Psoas muscle (tissue), 8 donors: ENCODE data around the gene MXI1. TPM values are rescaled to one million over a fixed set of nuclear protein-coding genes. Genes with fewer than 3 reads are reported as not detected.
"Not testable (repeated sequence)": the region's sequence is repeated elsewhere in the genome, so short reads cannot be mapped to it uniquely, and the experiment has no call there.

Experiments
- ATAC-seq, 4 donors: fragments of 200-7000 bp; cut with Tn5 transposase; one replicate each; pipeline ENCODE4 v1.9.1; 2020; ENCODE audit warnings: moderate library complexity in 3 of 4, mild to moderate bottlenecking in 2 of 4
- DNase-seq, 2 donors: peaks; one replicate each; pipeline ENCODE4 v3.0.0-alpha.2; 2020
- H3K27ac ChIP-seq: fragments of 200-600 bp; one replicate; pipeline ENCODE4 v1.8.0; 2022
- H3K27me3 ChIP-seq, 3 donors: fragments of 200-600 bp in 1 of 3; one replicate each; pipeline versions ENCODE4 v1.6.1 to v1.8.0; 2013 to 2022; ENCODE audit warnings: low read length in 2 of 3, mild to moderate bottlenecking in 2 of 3, moderate library complexity in 1 of 3; ENCODE audit not compliant: insufficient read depth in 3 of 3
- H3K36me3 ChIP-seq, 2 donors: fragments of 200-600 bp in 1 of 2; one replicate each; pipeline versions ENCODE4 v1.6.1 to v1.8.0; 2013 to 2022; ENCODE audit warnings: low read depth in 1 of 2, mild to moderate bottlenecking in 1 of 2, moderate library complexity in 1 of 2; ENCODE audit not compliant: insufficient read depth in 1 of 2
- H3K4me1 ChIP-seq: fragments of 200-600 bp; one replicate; pipeline ENCODE4 v1.8.0; 2022
- H3K4me3 ChIP-seq: fragments of 200-600 bp; one replicate; pipeline ENCODE4 v1.8.0; 2022; ENCODE audit warnings: mild to moderate bottlenecking
- H3K9me3 ChIP-seq: fragments of 200-600 bp; one replicate; pipeline ENCODE4 v1.8.0; 2022
- WGBS, 3 donors: extraction: QIAGEN DNeasy Blood & Tissue Kit; methylation state at CpG; one replicate each; pipeline versions ENCODE4 v1.1.6 to v1.1.7; 2013; 5-methylcytosine and 5-hydroxymethylcytosine counted together
- intact Hi-C, 2 donors: fragments of 100-400 bp; cut with DNase I; formaldehyde crosslinking; loops; one replicate each; pipeline versions ENCODE4 v1.11.0 to v1.14.2; 2022
- polyA plus RNA-seq, 3 donors: library from polyadenylated mRNA; stranded (reverse); fragments of 200-250 nt; gene quantifications; one replicate each; pipeline ENCODE4 v1.2.3, GENCODE V29; 2013
- total RNA-seq, 4 donors: library from RNA; stranded (reverse); fragmentation: NEBNext Ultra II Directional in 2 of 4; extraction: Animal tissue kit (Norgen Biotek cat#: 25700) in 2 of 4; gene quantifications; one replicate each; pipeline versions ENCODE4 v1.2.1 to v1.2.4, GENCODE V29; 2021 to 2023
- TF ChIP-seq, protein P1 (sequence below): fragments of 200-600 bp; IDR thresholded peaks from one replicate; pipeline ENCODE4 v1.8.0; 2022; ENCODE audit warnings: antibody characterized with exemption
- donor health status: healthy with polysubstance abuse.
- donor health status: DM: no; HTN: no; CAD: no; lungs with moderate emphysema.
- donor health status: Bipolar disorder and iron deficiency.
- donor health status: healthy.
- donor health status: DM: yes; HTN: yes; CAD: no.
- donor health status: DM: no; HTN: no; CAD: no.
- donor health status: DM: no; HTN: no; CAD: no.
- donor health status: DM: yes; HTN: yes; CAD: no.

Gene MXI1
- total and polyA plus RNA-seq, 7 donors, result 5.5 to 50.3 (median 33.3) TPM

DNA sequence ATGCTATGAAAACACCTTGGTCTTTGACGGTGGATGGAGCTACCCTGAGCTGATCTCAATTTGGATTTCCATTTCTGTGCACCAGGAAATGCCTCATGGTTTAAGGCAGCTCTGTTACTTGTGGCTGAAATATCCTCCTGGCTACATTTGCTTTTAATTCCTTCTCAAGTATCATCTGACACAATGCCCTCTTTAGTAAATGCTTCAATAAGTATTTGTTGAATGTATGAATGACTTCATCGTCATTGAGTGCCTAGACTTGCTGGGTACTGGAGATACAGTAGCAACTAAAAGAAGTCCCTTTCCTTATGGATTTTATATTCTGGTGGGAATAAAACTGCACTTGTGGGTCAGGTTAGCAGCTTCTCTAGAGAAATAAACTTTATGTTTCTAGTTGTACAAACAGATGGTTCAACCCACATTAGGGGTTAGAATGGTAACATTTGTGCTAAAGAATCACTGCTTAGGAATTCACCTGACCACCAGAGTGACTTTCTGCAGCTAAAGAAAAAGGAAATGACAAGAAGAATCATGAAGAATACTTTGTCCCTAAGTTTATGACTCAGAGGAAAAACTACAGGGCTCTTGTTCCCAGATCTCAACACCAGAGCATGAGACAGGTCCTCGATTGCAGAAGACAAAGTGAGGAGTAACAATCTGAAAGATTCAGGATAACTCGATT is 119.1 kb downstream of the MXI1 start:
- no peaks in the 10 kb centered on the region for H3K4me1 ChIP-seq
- intact Hi-C loops, result no loop called here
- H3K27ac ChIP-seq, result no peak overlapping the region
- no peak for DNase-seq
- ATAC-seq, result no peak
- H3K4me3 ChIP-seq, result no peak overlapping the region
- no peaks in the 10 kb centered on the region for H3K36me3 ChIP-seq
- WGBS, 3 donors, result 71 to 78% (median 76%) methylated on average over 4 of the region's 4 CpGs
- H3K9me3 ChIP-seq, result peaks cover 3% of the 10 kb centered on the region
- H3K27me3 ChIP-seq, result peaks cover 0 to 3% (median 0%) of the 10 kb centered on the region in 3 donors
- TF ChIP-seq, protein P1, sequence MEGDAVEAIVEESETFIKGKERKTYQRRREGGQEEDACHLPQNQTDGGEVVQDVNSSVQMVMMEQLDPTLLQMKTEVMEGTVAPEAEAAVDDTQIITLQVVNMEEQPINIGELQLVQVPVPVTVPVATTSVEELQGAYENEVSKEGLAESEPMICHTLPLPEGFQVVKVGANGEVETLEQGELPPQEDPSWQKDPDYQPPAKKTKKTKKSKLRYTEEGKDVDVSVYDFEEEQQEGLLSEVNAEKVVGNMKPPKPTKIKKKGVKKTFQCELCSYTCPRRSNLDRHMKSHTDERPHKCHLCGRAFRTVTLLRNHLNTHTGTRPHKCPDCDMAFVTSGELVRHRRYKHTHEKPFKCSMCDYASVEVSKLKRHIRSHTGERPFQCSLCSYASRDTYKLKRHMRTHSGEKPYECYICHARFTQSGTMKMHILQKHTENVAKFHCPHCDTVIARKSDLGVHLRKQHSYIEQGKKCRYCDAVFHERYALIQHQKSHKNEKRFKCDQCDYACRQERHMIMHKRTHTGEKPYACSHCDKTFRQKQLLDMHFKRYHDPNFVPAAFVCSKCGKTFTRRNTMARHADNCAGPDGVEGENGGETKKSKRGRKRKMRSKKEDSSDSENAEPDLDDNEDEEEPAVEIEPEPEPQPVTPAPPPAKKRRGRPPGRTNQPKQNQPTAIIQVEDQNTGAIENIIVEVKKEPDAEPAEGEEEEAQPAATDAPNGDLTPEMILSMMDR, result no peak

DNA sequence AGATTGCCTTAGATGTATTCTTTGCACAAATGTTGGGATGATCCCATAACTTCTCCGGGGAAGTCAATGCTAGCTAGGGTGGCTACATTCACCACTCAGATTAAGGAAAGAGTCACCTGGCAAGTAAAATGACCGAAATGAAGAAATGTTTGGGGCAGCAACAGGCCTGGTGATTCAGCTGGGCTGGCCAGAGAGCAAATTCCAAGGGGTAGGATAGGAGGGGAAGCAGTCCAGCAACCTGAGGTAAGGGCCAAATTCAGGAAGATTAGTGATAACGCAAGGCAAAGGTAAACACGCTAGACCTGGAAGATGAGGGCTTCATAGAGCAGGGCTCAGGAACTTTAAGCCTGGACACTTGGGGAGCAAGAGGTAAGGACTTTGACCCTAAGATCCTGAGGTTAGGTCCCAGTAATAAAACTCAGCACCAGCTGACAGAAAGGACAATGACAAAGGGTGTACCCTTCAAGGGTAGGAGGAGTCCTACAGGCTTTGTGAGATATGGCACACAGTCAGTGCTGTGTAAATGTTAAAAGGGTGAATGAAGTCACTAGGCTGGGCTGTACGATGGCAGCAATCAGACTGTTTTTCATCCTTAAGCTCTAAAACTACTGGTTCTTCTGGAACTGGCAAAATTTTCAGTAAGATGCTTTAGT is 120.0 kb downstream of the MXI1 start:
- peaks cover 3% of the 10 kb centered on the region for H3K9me3 ChIP-seq
- DNase-seq (no peak), ATAC-seq (no peak)
- TF ChIP-seq, protein P1, result no peak
- peaks cover 0 to 3% (median 0%) of the 10 kb centered on the region in 3 donors for H3K27me3 ChIP-seq
- no peak overlapping the region for H3K27ac ChIP-seq
- H3K36me3 ChIP-seq, result no peaks in the 10 kb centered on the region
- H3K4me1 ChIP-seq, result no peaks in the 10 kb centered on the region
- no peak overlapping the region for H3K4me3 ChIP-seq
- 86 to 93% (median 91%) methylated on average over 5 of the region's 5 CpGs for WGBS, 3 donors
- intact Hi-C loops, result no loop called here

DNA sequence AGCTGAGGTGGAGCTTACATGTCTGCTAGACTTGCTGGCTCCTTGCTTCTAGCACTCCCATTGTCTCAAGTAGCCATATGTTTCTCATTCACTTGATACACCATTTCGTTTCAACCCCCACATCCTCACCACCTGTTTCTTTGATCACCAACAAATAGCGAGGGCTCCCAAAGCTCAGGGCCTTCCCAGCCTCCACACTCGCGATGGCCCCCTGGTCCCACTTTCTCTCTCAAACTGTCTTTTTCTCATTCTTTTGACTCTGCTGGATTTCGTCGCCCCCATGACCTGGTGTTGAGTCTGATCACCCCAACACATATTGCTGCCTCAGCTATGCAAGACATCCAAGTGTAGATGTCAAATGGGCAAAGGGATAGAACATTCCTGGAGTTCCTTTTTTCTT is 123.3 kb downstream of the MXI1 start:
- Histone ChIP-seq H3K9me3 (peaks cover 3% of the 10 kb centered on the region), H3K4me1 (peaks cover 2% of the 10 kb centered on the region), H3K27ac (no peak overlapping the region), H3K36me3 (no peaks in the 10 kb centered on the region), H3K4me3 (no peak overlapping the region), H3K27me3 (no peaks in the 10 kb centered on the region)
- intact Hi-C loops, result no loop called here
- ATAC-seq (no peak), DNase-seq (no peak)
- 87 to 90% (median 89%) methylated on average over 6 of the region's 6 CpGs for WGBS, 3 donors
- TF ChIP-seq, protein P1, result no peak

DNA sequence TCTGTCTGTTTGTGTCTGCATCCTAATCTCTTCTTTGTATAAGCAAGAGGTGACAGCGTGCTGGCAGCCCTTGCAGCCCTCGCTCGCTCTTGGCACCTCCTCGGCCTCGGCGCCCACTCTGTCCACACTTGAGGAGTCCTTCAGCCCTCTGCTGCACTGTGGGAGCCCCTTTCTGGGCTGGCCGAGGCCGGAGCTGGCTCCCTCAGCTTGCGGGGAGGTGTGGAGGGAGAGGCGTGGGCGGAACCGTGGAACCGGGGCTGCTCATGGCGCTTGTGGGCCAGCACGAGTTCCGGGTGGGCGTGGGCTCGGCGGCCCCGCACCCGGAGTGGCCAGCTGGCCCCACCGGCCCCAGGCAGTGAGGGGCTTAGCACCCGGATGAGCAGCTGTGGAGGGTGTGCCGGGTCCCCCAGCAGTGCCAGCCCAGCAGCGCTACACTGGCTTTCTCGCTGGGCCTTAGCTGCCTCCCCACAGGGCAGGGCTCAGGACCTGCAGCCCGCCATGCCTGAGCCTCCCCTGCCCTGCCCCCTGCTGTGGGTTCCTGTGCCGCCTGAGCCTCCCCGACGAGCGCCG is 123.9 kb downstream of the MXI1 start:
- H3K36me3 ChIP-seq, H3K9me3 ChIP-seq, intact Hi-C loops, DNase-seq, H3K4me1 ChIP-seq, H3K4me3 ChIP-seq, H3K27ac ChIP-seq, H3K27me3 ChIP-seq, ATAC-seq: not testable (repeated sequence)
- WGBS, 3 donors, result 95 to 97% (median 97%) methylated on average over 19 to 32 of the region's 32 CpGs

DNA sequence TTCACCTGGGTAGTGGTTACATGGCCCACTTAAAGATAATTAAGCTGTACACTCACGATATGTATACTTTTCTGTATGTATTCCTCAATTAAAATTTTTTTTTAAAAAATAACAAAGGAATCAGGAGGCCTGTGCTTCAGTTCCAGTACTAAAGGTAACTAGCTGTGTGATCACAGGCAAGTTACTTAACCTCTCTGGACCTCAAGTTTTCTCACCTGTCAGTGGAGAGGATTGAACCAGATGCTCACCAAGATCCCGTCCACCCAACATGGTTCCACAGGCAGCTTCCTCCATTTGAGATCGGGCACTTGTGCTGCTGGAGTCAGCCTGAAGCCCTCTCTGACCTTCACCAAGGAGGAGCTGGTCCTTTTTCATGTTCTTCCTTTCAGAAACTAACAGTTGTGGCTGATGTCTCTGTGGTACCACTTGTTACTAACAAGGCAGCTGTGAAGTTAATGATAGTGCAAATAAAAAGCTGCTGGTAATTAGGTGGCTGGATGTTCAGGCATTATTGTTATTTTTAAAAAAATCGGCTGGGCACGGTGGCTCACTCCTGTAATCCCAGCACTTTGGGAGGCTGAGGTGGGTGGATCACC is 126.8 kb downstream of the MXI1 start:
- no peak overlapping the region for H3K27ac ChIP-seq
- DNase-seq (no peak), ATAC-seq (no peak)
- no peaks in the 10 kb centered on the region for H3K27me3 ChIP-seq
- peaks cover 10% of the 10 kb centered on the region for H3K4me1 ChIP-seq
- no peaks in the 10 kb centered on the region for H3K36me3 ChIP-seq
- 73 to 83% (median 82%) methylated on average over 5 of the region's 5 CpGs for WGBS, 3 donors
- intact Hi-C loops, result no loop called here
- peaks cover 3% of the 10 kb centered on the region for H3K9me3 ChIP-seq
- TF ChIP-seq, protein P1, result no peak
- H3K4me3 ChIP-seq, result no peak overlapping the region
